ENCODE measurements around the gene CSF3. TPM values are rescaled to one million over a fixed set of nuclear protein-coding genes. Genes with fewer than 3 reads are reported as not detected.
A peak's percentile ranks its signal among the peaks of the same experiment; 100 is the strongest.

CSF3 gene
- total RNA-seq, 2 donors from 2014 or later: not detected

DNA sequence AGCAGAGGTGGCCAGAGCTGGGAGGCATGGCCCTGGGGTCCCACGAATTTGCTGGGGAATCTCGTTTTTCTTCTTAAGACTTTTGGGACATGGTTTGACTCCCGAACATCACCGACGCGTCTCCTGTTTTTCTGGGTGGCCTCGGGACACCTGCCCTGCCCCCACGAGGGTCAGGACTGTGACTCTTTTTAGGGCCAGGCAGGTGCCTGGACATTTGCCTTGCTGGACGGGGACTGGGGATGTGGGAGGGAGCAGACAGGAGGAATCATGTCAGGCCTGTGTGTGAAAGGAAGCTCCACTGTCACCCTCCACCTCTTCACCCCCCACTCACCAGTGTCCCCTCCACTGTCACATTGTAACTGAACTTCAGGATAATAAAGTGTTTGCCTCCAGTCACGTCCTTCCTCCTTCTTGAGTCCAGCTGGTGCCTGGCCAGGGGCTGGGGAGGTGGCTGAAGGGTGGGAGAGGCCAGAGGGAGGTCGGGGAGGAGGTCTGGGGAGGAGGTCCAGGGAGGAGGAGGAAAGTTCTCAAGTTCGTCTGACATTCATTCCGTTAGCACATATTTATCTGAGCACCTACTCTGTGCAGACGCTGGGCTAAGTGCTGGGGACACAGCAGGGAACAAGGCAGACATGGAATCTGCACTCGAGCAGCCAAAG, 2.3 kb downstream of the CSF3 start:
- Mint-ChIP-seq H3K9me3 (no peaks in the 10 kb centered on the region), H3K27ac (no peak overlapping the region), H3K36me3 (no peaks in the 10 kb centered on the region)
- ATAC-seq (no peak), DNase-seq (ENCODE audit: low spot score in 2 of 2) (no peak)

DNA sequence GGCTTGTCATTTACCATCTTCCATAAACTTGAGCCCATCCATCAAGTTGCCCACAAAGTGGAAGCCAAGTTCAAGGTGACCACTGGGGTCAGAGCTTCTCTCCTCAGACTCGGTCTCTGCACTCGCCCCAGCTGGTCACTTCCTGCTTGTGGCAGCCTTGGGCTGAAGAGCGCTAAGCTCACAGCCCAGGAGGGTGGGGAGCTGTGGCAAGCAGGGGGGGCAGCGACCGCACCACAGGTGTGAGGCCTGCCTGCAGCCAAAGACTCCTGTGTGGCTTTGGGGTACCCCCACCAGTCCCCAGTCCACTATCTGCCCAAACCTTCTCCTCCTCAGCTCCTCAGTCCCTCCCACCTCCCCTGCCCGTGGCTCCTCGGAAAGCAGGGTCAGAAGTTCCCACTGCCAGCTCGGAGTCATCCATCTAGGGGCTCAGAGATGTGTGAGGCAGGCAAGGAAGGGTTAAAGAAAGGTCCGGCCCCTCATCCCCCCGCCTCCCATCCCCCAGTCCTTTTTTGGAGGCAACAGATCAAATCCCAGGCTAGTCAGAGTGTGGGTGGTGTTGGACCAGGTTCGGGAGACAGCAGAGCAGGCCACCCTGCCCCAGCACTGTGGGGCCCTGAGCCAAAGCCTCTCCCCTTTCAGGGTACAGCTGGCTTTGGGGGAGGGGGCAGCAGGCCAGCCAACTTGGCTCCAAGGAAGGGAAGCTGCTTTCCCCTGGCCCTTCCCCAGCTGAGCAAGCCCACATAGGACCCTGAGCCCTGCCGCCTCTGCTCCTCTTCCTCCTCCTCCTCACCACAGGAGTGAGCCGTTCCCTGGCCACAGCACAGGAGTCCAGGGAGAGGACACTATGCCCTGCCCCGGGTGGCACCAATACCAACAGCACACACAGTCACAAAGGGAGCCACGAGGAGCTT, 3.2 kb downstream of the CSF3 start:
- H3K9me3 Mint-ChIP-seq: no peaks in the 10 kb centered on the region
- no peaks in the 10 kb centered on the region for H3K36me3 Mint-ChIP-seq
- H3K27ac Mint-ChIP-seq: peak overlapping the region in 1 of 2 donors; percentile 87
- ATAC-seq: no peak
- DNase-seq (ENCODE audit: low spot score in 2 of 2): no peak

DNA sequence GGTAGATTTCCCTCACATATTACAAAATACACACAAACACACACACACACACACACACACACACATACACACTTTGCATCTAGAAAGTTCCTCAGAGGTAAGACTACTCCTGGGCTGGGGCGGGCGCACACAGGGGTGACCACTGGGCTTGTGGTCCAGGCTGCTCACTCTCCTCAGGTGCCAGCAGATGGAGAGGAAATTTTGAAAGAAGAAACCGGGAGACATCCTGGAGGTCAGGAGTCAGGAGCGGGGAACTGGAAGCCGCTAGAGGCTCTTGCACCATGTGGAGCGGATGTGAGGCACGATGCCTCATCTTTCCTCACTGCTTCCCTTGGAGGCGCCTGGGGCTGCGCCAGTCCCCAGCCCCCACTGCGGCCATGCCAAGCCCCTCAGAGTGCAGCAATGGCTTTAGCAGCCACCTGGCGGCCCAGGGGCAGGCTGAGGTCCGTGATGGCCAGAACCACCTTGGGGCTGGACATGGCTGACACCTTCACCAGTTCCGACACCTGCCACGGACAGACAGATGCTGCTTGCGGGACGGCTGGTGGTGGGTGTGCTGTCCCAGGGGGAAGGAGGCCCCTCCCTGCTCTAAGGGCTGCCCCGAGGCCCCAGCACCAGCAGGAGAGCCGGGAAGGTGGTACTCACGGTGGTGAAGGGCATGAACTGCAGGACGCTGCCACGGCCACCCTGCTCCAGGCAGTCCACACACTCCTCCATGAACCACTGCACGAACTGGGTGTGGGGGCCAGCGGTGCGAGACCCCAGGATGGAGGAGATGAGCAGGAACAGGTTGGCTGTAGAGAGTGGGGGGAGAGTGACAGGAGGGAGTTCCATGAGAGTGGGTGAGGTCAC, 4.1 kb downstream of the CSF3 start:
- Mint-ChIP-seq H3K9me3 (no peaks in the 10 kb centered on the region), H3K27ac (peak overlapping the region; percentile 49 to 87), H3K36me3 (no peaks in the 10 kb centered on the region)
- DNase-seq (ENCODE audit: low spot score in 2 of 2): no peak
- ATAC-seq: no peak

DNA sequence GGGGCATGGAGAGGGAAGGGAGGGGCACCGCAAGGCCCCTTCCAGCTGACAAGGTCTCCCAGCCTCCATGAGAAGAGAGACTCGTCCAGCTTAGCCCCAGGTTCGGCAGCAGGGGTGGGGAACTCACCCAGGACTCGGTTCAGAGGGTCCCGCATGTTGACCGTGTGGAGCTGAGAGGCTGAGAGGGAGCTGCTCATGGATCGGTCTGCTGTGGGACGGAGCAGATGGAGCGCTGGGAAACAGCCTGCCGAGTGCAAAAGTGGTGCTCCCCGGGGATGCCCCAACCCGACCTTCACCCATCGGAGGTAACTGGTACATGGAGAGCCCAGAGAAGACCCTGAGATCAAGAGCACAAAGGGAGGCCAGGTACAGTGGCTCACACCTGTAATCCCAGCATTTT, 4.9 kb downstream of the CSF3 start:
- Mint-ChIP-seq H3K9me3 (no peaks in the 10 kb centered on the region), H3K36me3 (peaks cover 0 to 2% of the 10 kb centered on the region in 2 donors), H3K27ac (peak overlapping the region; percentile 9 to 49)
- ATAC-seq: no peak
- no peak for DNase-seq (ENCODE audit: low spot score in 2 of 2)

DNA sequence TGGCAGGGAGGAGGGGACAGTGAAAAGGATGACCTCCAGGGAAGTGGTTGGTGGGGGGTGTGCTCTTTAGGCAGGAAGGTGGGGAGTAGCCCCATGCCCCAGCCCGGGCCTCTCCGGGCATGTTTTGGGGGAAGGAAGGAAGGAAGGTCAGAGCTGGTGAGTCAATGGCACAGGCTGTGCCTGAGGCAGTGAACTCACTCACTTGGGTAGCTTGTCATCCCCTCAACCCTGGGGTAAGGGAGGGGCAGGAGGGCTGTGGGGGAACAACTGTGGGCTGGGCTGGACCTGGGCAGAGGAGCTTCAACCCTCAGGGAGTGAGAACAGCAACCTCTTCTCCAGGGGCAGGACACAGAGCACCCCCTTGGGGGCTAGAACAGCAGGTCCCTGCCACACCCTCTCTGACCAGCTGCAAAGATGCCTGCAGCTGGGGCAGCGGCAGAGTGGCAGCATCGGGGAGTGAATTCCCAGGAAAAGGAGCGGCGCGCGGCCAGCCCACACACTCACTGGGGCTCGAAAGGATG, 6.3 kb downstream of the CSF3 start:
- H3K9me3 Mint-ChIP-seq: no peaks in the 10 kb centered on the region
- peaks cover 13 to 15% of the 10 kb centered on the region in 2 donors for H3K36me3 Mint-ChIP-seq
- peak overlapping the region; percentile 26 to 86 for H3K27ac Mint-ChIP-seq
- no peak for DNase-seq (ENCODE audit: low spot score in 2 of 2)
- peak in 1 of 2 donors; percentile 28 for ATAC-seq

DNA sequence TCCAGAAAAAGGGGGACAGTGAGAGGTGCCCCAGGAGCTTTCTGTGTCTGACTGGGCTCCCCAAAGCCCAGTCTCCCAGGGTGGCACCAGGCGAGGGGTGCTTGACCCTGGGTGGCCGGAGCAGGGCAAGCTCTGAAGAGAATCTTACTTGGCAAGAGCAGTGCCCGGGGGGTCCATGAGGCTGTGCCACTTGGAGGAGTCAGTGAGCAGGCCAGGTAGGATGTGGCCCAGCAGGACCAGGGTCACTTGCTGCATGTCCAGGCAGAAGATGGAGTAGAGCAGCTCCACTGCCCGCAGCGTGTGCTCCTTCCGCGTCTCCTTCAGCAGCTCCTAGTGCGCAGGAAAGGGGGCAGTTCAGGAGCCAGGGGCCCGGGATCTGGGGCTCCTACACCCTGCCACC, 7.3 kb downstream of the CSF3 start:
- H3K36me3 Mint-ChIP-seq: peaks cover 14 to 17% of the 10 kb centered on the region in 2 donors

DNA sequence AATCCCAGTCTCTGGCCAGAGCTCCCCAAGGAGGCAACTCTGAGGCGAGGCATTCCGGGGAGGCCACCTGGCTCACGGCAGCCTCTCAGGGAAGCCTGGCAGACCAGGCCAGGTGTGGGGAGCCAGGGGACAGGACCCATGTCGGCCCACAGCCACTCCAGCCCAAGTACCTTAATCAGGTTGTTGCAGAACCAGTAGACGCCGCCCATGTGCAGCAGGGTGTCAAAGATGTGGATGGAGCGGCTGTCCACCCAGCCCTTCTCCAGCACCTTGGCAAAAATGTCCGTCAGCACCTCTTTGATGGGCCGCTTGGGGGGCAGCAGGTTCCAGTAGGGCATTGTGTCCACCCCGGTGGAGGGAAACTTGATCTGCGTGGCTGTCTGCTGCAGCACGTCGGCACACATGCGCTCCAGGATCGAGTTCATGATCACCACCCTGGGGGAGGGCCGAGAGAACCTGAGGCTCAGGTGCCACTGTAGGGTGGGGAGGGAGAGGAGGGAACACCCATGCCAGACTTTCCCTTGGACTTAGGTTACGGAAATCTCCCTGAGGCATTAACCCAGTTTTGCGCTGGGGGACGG, 7.8 kb downstream of the CSF3 start:
- Mint-ChIP-seq H3K9me3 (no peaks in the 10 kb centered on the region), H3K27ac (no peak overlapping the region), H3K36me3 (peaks cover 14 to 17% of the 10 kb centered on the region in 2 donors)
- ATAC-seq (no peak), DNase-seq (ENCODE audit: low spot score in 2 of 2) (no peak)

More for the DNA sequence above, 7.3 kb downstream of the CSF3 start:
- DNase-seq (ENCODE audit: low spot score in 2 of 2) (no peak), ATAC-seq (no peak)
- Mint-ChIP-seq H3K27ac (no peak overlapping the region), H3K9me3 (no peaks in the 10 kb centered on the region)

DNA sequence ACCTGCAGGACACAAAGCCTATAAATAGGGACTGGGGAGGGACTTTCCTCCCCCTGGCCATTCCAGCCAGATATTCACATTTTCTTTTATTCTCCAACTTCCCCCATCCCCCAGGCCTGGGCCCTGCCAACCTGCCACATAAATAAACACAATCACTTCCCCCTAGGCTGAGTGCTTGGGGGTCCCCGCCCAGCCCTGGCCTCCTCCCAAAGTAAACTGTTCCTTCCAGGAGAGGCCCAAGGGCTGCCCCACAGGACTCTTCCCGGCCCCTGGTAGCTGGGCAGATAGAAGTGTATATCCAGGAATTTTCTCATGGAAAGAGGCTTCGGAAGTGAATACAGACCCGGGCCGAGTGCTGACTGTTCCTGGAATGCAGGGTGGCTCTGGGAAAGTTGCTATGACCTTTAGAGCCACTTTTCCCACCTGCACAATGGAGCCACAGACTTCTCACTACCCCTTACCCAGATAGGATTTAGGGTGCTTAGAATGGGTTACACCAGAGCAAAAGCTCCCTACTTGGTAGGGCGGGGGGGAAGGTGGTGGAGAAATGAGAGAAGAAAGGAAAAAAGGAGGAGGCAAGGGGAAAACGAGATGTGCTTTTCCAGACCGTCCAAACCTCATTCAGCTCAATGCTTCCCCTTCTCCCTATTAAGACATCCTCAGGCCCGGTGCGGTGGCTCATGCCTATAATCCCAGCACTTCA, 8.5 kb downstream of the CSF3 start:
- H3K27ac Mint-ChIP-seq: no peak overlapping the region
- H3K36me3 Mint-ChIP-seq: peaks cover 16 to 17% of the 10 kb centered on the region in 2 donors
- DNase-seq (ENCODE audit: low spot score in 2 of 2): no peak
- no peak for ATAC-seq
- H3K9me3 Mint-ChIP-seq: no peaks in the 10 kb centered on the region

DNA sequence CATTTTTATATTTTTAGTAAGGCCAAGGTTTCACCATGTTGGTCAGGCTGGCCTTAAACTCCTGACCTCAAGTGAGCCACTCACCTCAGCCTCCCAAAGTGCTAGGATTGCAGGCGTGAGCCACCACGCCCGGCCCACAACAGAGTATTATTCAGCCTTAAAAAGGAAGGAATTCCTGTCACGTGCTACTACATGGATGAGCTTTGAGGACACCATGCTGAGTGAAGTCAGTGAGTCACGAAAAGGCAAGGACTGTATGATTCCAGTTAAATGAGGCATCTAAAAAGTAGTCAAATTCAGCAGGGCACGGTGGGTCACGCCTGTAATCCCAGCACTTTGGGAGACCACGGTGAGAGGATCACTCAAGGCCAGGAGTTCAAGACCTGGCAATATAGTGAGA, 9.7 kb downstream of the CSF3 start:
- Mint-ChIP-seq H3K27ac (peak overlapping the region in 1 of 2 donors; percentile 1), H3K36me3 (peaks cover 21 to 25% of the 10 kb centered on the region in 2 donors), H3K9me3 (no peaks in the 10 kb centered on the region)
- DNase-seq (ENCODE audit: low spot score in 2 of 2) (no peak), ATAC-seq (no peak)

DNA sequence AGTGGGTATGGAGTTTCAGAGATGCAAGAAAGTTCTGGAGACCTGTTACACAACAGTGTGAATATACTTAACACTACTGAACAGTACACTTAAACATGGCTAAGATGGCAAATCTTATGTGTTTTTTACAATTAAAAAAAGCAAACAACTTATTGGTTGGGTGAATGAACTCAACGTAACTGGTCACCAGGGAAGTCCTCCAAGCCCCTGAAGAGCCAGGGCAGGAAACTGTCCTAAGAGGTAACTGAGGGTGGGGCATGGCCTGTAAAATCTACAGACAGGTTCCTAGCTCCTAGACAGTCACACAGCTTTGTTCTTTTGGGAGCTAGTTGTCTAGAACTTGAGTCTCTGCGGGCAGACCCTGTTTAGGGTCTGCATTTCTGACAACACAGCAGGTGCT, 10.3 kb downstream of the CSF3 start:
- no peak for ATAC-seq
- Mint-ChIP-seq H3K36me3 (peaks cover 21 to 26% of the 10 kb centered on the region in 2 donors), H3K9me3 (no peaks in the 10 kb centered on the region), H3K27ac (peak overlapping the region; percentile 3 to 7)
- no peak for DNase-seq (ENCODE audit: low spot score in 2 of 2)

DNA sequence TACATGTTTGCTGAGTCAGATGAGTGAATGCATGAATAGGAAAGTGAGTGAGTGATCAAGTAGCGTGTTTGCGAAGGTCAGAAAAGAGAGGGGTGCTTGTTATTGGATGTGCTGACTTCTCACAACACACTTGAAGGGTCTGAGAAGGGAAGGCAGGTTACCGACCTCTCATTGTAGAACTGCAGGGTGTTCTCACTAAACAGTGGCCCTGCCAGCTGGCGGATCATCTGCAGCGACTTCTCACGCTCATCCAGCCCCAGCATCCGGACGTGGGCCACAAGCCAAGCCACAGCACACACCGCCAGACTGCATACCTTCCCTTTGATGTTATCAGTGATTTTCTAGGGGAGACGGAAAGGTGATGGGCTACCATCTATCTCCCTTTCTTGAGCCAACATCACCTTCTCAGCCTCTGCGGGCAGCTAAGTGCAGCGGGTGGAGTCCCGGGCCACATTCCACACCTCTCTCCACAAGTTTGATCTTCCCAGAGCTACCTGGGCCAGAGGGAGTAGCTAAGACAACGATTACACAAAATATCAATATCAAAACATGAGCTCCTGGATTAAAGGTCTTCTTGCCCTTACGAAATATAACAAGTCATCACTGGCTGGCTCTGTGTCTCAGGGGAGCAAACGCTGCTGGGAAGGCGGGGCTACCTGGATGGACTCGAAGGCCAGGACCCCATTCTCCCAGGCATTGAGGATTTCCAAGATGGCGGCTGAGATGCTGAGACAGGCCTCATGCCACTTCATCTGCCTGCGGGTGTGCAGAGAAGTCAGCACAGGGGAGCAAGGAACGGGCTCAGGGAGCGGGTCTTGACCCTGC, 11.0 kb downstream of the CSF3 start:
- H3K27ac Mint-ChIP-seq: peak overlapping the region in 1 of 2 donors; percentile 7

DNA sequence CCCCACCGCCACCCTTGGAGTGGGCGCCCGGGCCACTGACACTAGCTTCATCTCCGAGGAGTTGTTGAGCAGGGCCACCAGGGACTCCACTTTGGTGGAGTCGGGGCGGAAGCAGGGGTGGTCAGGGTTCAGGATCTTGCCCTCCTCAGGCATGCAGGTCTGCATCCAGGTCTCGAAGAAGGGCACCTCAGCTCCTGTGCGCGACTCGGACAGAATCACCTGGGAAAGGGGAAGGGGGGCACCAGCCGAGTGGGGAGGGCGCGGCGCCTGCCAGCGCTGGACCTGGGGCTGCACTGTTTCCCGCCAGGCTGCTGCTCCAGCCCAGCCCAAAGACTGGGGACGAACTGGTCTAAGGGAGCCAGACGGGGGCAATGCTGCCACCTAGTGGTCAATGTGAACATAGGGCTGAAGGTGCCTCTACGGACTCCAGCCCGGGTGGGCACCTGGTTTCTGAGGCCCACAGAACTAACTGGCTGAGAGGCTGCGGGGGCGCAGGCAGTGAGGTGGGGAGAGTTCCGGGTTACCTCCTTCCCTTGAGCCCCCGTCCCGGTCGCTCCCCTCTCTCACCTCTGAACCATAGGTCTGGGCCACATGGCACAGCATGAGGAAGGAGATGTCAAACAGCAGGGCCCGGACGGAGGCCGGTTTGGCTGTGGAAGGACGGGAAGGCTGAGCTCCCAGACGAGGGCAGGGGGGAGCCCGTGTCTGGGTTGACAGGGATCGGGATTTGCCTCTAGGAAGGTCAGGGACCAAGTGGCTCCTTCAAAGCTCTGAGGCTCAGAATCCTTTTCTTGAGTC, 11.8 kb downstream of the CSF3 start:
- Mint-ChIP-seq H3K27ac (peak overlapping the region in 1 of 2 donors; percentile 7), H3K9me3 (no peaks in the 10 kb centered on the region), H3K36me3 (peaks cover 21 to 26% of the 10 kb centered on the region in 2 donors)
- ATAC-seq: peak; percentile 87 to 90
- DNase-seq (ENCODE audit: low spot score in 2 of 2): peak; percentile 71 to 77

More for the DNA sequence above, 11.0 kb downstream of the CSF3 start:
- H3K9me3 Mint-ChIP-seq: no peaks in the 10 kb centered on the region
- peak; percentile 52 to 55 for ATAC-seq
- DNase-seq (ENCODE audit: low spot score in 2 of 2): peak in 1 of 2 donors; percentile 36
- peaks cover 21 to 26% of the 10 kb centered on the region in 2 donors for H3K36me3 Mint-ChIP-seq

DNA sequence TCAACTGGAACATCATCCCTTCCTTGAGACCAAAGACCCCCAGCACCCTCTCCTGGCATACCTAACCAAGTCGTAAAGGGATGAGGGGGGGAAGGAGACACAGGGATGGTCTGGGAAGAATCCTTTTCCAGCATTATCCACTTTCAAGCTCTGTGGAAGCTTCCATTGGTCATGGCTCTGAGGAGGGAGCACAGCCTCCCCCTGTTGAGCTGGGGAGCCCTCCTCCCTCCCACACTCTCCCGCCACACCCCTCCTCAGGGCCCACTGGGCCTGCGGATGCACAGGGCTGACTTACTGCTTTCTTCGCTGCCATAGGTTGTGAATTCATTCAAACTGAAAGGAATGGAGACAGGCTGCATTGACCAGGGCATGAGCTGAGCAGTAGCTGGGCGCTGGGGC, 12.4 kb downstream of the CSF3 start:
- H3K36me3 Mint-ChIP-seq: peaks cover 21 to 26% of the 10 kb centered on the region in 2 donors
- ATAC-seq: no peak

DNA sequence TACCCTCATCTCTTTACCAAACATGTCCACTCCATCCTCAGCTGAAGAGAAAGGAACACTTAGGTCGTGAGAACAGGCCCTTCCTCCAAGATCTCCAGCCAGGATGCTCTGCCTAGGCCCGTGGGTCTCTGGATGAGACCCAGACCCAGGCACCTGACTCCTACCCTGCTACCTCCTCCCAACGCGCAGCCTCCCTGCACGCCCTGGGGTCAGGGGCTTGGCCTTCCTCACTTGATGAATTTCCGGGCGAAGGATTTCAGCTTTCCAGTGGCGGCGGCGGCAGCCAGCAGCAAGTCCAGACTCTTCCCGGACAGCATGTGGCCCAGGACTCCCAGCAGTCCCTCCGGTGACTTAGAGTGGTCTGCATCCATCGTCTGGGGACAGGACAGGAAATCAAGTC, 13.4 kb downstream of the CSF3 start:
- ATAC-seq (no peak), DNase-seq (ENCODE audit: low spot score in 2 of 2) (no peak)
- H3K27ac Mint-ChIP-seq: no peak overlapping the region
- H3K36me3 Mint-ChIP-seq: peaks cover 21 to 26% of the 10 kb centered on the region in 2 donors
- no peaks in the 10 kb centered on the region for H3K9me3 Mint-ChIP-seq

More for the DNA sequence above, 12.4 kb downstream of the CSF3 start:
- no peak overlapping the region for H3K27ac Mint-ChIP-seq
- H3K9me3 Mint-ChIP-seq: no peaks in the 10 kb centered on the region
- DNase-seq (ENCODE audit: low spot score in 2 of 2): no peak

Data from activated naive CD4-positive, alpha-beta T cell treated with anti-CD3 and anti-CD28 coated beads, Interleukin-2, amount 50 U/mL, for 72 hours (primary cell).